Caco-2 (cell line): ENCODE data around the gene ANKRD60. TPM values are rescaled to one million over a fixed set of nuclear protein-coding genes. Genes with fewer than 3 reads are reported as not detected.

Experiments used
- BruUV-seq: library from RNA; stranded (reverse); fragments of 400-500 nt; replicated peaks from 2 replicates; lab custom pipeline; 2021; lab: Mats Ljungman, UMichigan
- CTCF ChIA-PET: fragments of 300-600 bp; sonication (Branson Sonifier 250); formaldehyde crosslinking; loops from one replicate; lab custom pipeline; 2022; ENCODE audit warnings: antibody characterized with exemption; lab: Charles Lee
- POLR2A ChIA-PET: fragments of 300-600 bp; sonication (Branson Sonifier 250); formaldehyde crosslinking; loops from one replicate; lab custom pipeline; 2022; ENCODE audit warnings: antibody characterized with exemption; lab: Charles Lee
- DNase-seq, 2 experiments: peaks; one replicate each; pipeline versions ENCODE4 v3.0.0 to v3.0.0-alpha.2; 2020 to 2022
- H3K27me3 ChIP-seq: replicated peaks from 2 replicates; pipeline ENCODE4 v1.6.0; 2011; ENCODE audit warnings: low read length; ENCODE audit not compliant: control insufficient read depth, insufficient read depth
- H3K36me3 ChIP-seq: 2 replicates; pipeline ENCODE4 v1.5.1; 2011; ENCODE audit warnings: low read length; ENCODE audit not compliant: control insufficient read depth, insufficient read depth
- H3K4me1 ChIP-seq: fragments of 250-450 bp; sonication (Bioruptor Pico); 2 replicates; pipeline ENCODE4 v1.5.1; 2020; ENCODE audit warnings: mild to moderate bottlenecking
- H3K4me3 ChIP-seq: 2 replicates; pipeline ENCODE4 v1.5.1; 2011; ENCODE audit warnings: low read depth, mild to moderate bottlenecking, control low read depth, low read length
- H3K9me3 ChIP-seq: fragments of 250-450 bp; sonication (Bioruptor Pico); 2 replicates; pipeline ENCODE4 v1.5.1; 2020; ENCODE audit warnings: mild to moderate bottlenecking, moderate library complexity
- H3K27ac Mint-ChIP-seq: one replicate; pipeline ENCODE4 v1.8.0; 2022; ENCODE audit warnings: mixed read lengths; ENCODE audit not compliant: unreplicated experiment
- H3K27me3 Mint-ChIP-seq: one replicate; pipeline ENCODE4 v1.8.0; 2022; ENCODE audit warnings: mixed read lengths; ENCODE audit not compliant: insufficient read depth, unreplicated experiment
- H3K36me3 Mint-ChIP-seq: one replicate; pipeline ENCODE4 v1.8.0; 2022; ENCODE audit warnings: mild to moderate bottlenecking, mixed read lengths; ENCODE audit not compliant: insufficient read depth, unreplicated experiment
- H3K4me1 Mint-ChIP-seq: one replicate; pipeline ENCODE4 v1.8.0; 2022; ENCODE audit warnings: low read depth, mixed read lengths; ENCODE audit not compliant: unreplicated experiment
- H3K4me3 Mint-ChIP-seq: one replicate; pipeline ENCODE4 v1.8.0; 2022; ENCODE audit warnings: mild to moderate bottlenecking, moderate library complexity, mixed read lengths; ENCODE audit not compliant: unreplicated experiment
- H3K9me3 Mint-ChIP-seq: one replicate; pipeline ENCODE4 v1.8.0; 2022; ENCODE audit warnings: mixed read lengths; ENCODE audit not compliant: unreplicated experiment
- intact Hi-C: fragments of 100-400 bp; cut with micrococcal nuclease; formaldehyde crosslinking; loops from one replicate; pipeline ENCODE4 v1.10.0; 2022; ENCODE audit not compliant: unreplicated experiment
- total RNA-seq: library from RNA; stranded (reverse); gene quantifications from 2 replicates; pipeline ENCODE4 v1.2.3, GENCODE V29; 2022
- TF ChIP-seq, protein P1 (sequence below), 2 experiments: fragments of 200-600 bp in 1 of 2; IDR thresholded peaks; 1 replicate in 1 of 2; 2 replicates in 1 of 2; pipeline versions ENCODE4 v1.5.1 to v1.8.0; 2011 to 2022; ENCODE audit warnings: antibody characterized with exemption in 1 of 2, control low read depth in 1 of 2, inconsistent platforms in 1 of 2, low read depth in 1 of 2, low read length in 1 of 2, mild to moderate bottlenecking in 1 of 2, moderate library complexity in 1 of 2; ENCODE audit not compliant: insufficient read depth in 1 of 2, severe bottlenecking in 1 of 2, unreplicated experiment in 1 of 2

Gene ANKRD60
- total RNA-seq, 1 experiment from 2014 or later = not detected

DNA sequence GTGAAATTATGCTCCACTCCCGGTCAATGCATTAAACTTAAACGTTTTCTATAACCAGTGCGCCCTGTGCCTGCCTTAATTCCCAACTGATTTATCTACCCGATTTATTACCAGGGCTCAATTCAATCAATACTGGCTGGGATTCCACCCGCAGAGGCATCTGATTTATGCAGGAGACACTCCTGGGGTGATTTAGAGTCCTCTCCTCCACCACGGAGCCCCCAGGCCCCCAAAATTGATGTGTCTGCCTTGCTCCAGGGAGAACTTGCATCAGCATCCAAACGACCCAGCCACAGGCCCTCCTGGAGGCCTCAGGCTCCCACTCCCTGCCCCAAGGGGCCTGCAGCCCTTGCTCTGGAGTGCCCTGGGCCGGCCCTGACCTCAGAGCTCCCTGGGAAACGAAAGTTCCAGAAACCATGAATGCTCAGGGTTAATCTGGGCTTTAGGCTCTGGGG, 29.5 kb downstream of the ANKRD60 start:
- H3K4me1 ChIP-seq = no peaks in the 10 kb centered on the region
- no peak overlapping the region for H3K4me3 ChIP-seq
- CTCF ChIA-PET = no interaction called here
- peaks cover 7% of the 10 kb centered on the region for H3K36me3 Mint-ChIP-seq
- POLR2A ChIA-PET = interaction anchor here (0.6 kb wide), 1 partner anchor 810 kb away, joined by 9 read pairs; no protein-coding TSS in a partner anchor
- H3K27ac Mint-ChIP-seq = no peak overlapping the region
- no TSS peak for BruUV-seq
- H3K36me3 ChIP-seq = no peaks in the 10 kb centered on the region
- TF ChIP-seq, protein P1, sequence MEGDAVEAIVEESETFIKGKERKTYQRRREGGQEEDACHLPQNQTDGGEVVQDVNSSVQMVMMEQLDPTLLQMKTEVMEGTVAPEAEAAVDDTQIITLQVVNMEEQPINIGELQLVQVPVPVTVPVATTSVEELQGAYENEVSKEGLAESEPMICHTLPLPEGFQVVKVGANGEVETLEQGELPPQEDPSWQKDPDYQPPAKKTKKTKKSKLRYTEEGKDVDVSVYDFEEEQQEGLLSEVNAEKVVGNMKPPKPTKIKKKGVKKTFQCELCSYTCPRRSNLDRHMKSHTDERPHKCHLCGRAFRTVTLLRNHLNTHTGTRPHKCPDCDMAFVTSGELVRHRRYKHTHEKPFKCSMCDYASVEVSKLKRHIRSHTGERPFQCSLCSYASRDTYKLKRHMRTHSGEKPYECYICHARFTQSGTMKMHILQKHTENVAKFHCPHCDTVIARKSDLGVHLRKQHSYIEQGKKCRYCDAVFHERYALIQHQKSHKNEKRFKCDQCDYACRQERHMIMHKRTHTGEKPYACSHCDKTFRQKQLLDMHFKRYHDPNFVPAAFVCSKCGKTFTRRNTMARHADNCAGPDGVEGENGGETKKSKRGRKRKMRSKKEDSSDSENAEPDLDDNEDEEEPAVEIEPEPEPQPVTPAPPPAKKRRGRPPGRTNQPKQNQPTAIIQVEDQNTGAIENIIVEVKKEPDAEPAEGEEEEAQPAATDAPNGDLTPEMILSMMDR (IDR thresholded peaks at IDR 0.05; ENCODE audit: insufficient read depth in 1 of 2, low read depth in 1 of 2, low read length in 1 of 2, severe bottlenecking in 1 of 2, unreplicated experiment in 1 of 2) = no peak
- peaks cover 21% of the 10 kb centered on the region for H3K9me3 Mint-ChIP-seq
- peaks cover 8% of the 10 kb centered on the region; the same call in 1 of the 2 replicates for H3K9me3 ChIP-seq
- no peaks in the 10 kb centered on the region for H3K4me1 Mint-ChIP-seq
- H3K4me3 Mint-ChIP-seq = no peak overlapping the region
- peaks cover 12% of the 10 kb centered on the region for H3K27me3 Mint-ChIP-seq
- 0 out of 2 replicates have a peak, but pooled peaks cover 1% of the 10 kb centered on the region for H3K27me3 ChIP-seq
- no peak for DNase-seq
- intact Hi-C loops = no loop called here

DNA sequence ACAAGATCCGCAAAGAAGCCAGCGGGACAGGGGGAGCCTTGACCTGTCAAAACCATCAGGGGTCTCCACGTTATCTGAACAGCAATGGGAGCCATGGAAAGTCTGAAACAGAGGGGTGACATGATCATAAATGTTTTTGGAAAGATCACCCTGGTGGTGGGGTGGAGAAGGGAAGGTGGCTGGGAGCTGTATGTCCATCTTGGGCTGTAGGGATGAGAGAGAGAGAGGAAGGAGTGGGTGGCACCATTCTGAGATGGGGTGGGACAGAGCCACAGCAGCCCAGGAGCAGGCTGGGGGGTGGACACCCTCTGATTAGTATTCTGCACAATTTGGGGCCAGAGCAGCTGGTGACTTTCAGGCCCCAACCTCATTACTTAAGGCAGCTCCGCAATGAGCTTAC, 30.1 kb downstream of the ANKRD60 start:
- no peak overlapping the region for H3K4me3 ChIP-seq
- DNase-seq = no peak
- ChIA-PET CTCF (no interaction called here), POLR2A (interaction anchor here (0.6 kb wide), 1 partner anchor 810 kb away, joined by 9 read pairs; no protein-coding TSS in a partner anchor)
- H3K27me3 ChIP-seq = 0 out of 2 replicates have a peak, but pooled peaks cover 1% of the 10 kb centered on the region
- H3K9me3 ChIP-seq = peaks cover 8% of the 10 kb centered on the region; the same call in 1 of the 2 replicates
- Mint-ChIP-seq H3K27ac (no peak overlapping the region), H3K4me1 (no peaks in the 10 kb centered on the region), H3K9me3 (peaks cover 21% of the 10 kb centered on the region), H3K27me3 (peaks cover 8% of the 10 kb centered on the region), H3K4me3 (no peak overlapping the region), H3K36me3 (peaks cover 7% of the 10 kb centered on the region)
- no peaks in the 10 kb centered on the region for H3K36me3 ChIP-seq
- intact Hi-C loops = no loop called here
- no peaks in the 10 kb centered on the region for H3K4me1 ChIP-seq
- TF ChIP-seq, protein P1 (IDR thresholded peaks at IDR 0.05; ENCODE audit: insufficient read depth in 1 of 2, low read depth in 1 of 2, low read length in 1 of 2, severe bottlenecking in 1 of 2, unreplicated experiment in 1 of 2) = peak in 1 of 2 experiments; percentile 31
- BruUV-seq = no TSS peak

DNA sequence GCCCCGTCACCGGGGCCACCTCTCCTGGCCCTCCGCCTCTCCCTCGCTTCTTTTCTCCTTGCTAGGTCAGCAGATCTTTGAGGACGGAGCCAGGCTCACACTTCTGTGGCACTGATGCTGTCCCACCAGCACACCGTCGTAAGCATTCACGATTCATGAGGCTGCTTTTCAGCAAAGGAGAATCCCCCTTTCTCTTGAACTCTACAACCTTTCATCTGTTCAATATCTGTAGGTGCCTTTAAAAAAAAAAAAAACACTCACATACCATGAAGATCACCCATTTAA, 31.3 kb downstream of the ANKRD60 start:
- no peak overlapping the region for H3K4me3 ChIP-seq
- TF ChIP-seq, protein P1 (IDR thresholded peaks at IDR 0.05; ENCODE audit: insufficient read depth in 1 of 2, low read depth in 1 of 2, low read length in 1 of 2, severe bottlenecking in 1 of 2, unreplicated experiment in 1 of 2) = no peak
- Mint-ChIP-seq H3K27me3 (peaks cover 4% of the 10 kb centered on the region), H3K27ac (peak overlapping the region; percentile 10), H3K4me3 (no peak overlapping the region), H3K36me3 (peaks cover 7% of the 10 kb centered on the region), H3K9me3 (peaks cover 21% of the 10 kb centered on the region), H3K4me1 (no peaks in the 10 kb centered on the region)
- H3K9me3 ChIP-seq = peaks cover 8% of the 10 kb centered on the region; the same call in 1 of the 2 replicates
- intact Hi-C loops = no loop called here
- POLR2A ChIA-PET = no interaction called here
- H3K36me3 ChIP-seq = no peaks in the 10 kb centered on the region
- DNase-seq = no peak
- CTCF ChIA-PET = no interaction called here
- BruUV-seq = no TSS peak
- H3K4me1 ChIP-seq = no peaks in the 10 kb centered on the region
- 0 out of 2 replicates have a peak, but pooled peaks cover 1% of the 10 kb centered on the region for H3K27me3 ChIP-seq
